CD14-positive monocyte (primary cell): ENCODE results near the gene SMURF1. TPM values are rescaled to one million over a fixed set of nuclear protein-coding genes. Genes with fewer than 3 reads are reported as not detected.

Experiments used
- DNase-seq, 3 donors: peaks; one replicate each; pipeline ENCODE4 v3.0.0-alpha.2; 2011 to 2022
- H2AFZ ChIP-seq: 2 replicates; pipeline ENCODE4 v1.6.0; 2012; ENCODE audit warnings: mild to moderate bottlenecking, low read depth, low read length, inconsistent platforms; ENCODE audit not compliant: insufficient read depth, poor library complexity, severe bottlenecking
- H3K27ac ChIP-seq, 2 donors: 1 replicate in 1 of 2; 2 replicates in 1 of 2; pipeline ENCODE4 v1.5.1; 2012 to 2013; ENCODE audit warnings: low read length in 2 of 2, control low read depth in 1 of 2, inconsistent platforms in 1 of 2, low read depth in 1 of 2, mild to moderate bottlenecking in 1 of 2
- H3K27me3 ChIP-seq, 2 donors: one replicate each; pipeline versions ENCODE4 v1.6.0 to v1.6.1; 2011 to 2013; ENCODE audit warnings: low read length in 2 of 2; ENCODE audit not compliant: control insufficient read depth in 2 of 2, insufficient read depth in 2 of 2
- H3K36me3 ChIP-seq, 2 donors: replicated peaks in 1 of 2; 1 replicate in 1 of 2; 2 replicates in 1 of 2; pipeline versions ENCODE4 v1.5.1 to v1.6.1; 2012 to 2013; ENCODE audit warnings: low read length in 2 of 2, control low read depth in 1 of 2, inconsistent platforms in 1 of 2, mild to moderate bottlenecking in 1 of 2; ENCODE audit not compliant: insufficient read depth in 2 of 2, control insufficient read depth in 1 of 2
- H3K4me1 ChIP-seq, 2 donors: 1 replicate in 1 of 2; 2 replicates in 1 of 2; pipeline versions ENCODE4 v1.5.1 to v1.6.1; 2012 to 2013; ENCODE audit warnings: low read length in 2 of 2, control low read depth in 1 of 2, inconsistent platforms in 1 of 2, mild to moderate bottlenecking in 1 of 2, moderate library complexity in 1 of 2; ENCODE audit not compliant: insufficient read depth in 2 of 2, control insufficient read depth in 1 of 2
- H3K4me2 ChIP-seq: replicated peaks from 2 replicates; pipeline ENCODE3; 2012; ENCODE audit warnings: low read length, moderate library complexity, mild to moderate bottlenecking; ENCODE audit not compliant: poor library complexity, severe bottlenecking; ENCODE audit errors: extremely low read depth
- H3K4me3 ChIP-seq, 3 experiments: fragments of 200-600 bp in 1 of 3; sonication (generic) in 1 of 3; replicated peaks in 1 of 3; 1 replicate in 2 of 3; 2 replicates in 1 of 3; pipeline ENCODE4 v1.5.1; 2011 to 2013; ENCODE audit warnings: low read length in 3 of 3, mild to moderate bottlenecking in 3 of 3, control low read depth in 2 of 3, low read depth in 2 of 3, inconsistent platforms in 1 of 3, moderate library complexity in 1 of 3
- H3K79me2 ChIP-seq: 2 replicates; pipeline ENCODE4 v1.6.0; 2012; ENCODE audit warnings: mild to moderate bottlenecking, control low read depth, inconsistent platforms, low read length, moderate library complexity; ENCODE audit not compliant: insufficient read depth
- H3K9ac ChIP-seq: 2 replicates; pipeline ENCODE4 v1.6.0; 2017; ENCODE audit warnings: low read length, mild to moderate bottlenecking; ENCODE audit not compliant: insufficient read depth, poor library complexity, severe bottlenecking
- H3K9me3 ChIP-seq, 2 donors: replicated peaks in 1 of 2; 1 replicate in 1 of 2; 2 replicates in 1 of 2; pipeline versions ENCODE4 v1.5.1 to v1.6.1; 2012 to 2013; ENCODE audit warnings: low read length in 2 of 2, control low read depth in 1 of 2; ENCODE audit not compliant: control insufficient read depth in 1 of 2, insufficient read depth in 1 of 2
- H4K20me1 ChIP-seq: 2 replicates; pipeline ENCODE4 v1.6.0; 2012; ENCODE audit warnings: mild to moderate bottlenecking, low read length, control low read depth, moderate library complexity; ENCODE audit not compliant: insufficient read depth
- H3K27ac Mint-ChIP-seq, 7 donors: one replicate each; pipeline ENCODE4 v1.8.0; 2020; ENCODE audit warnings: mild to moderate bottlenecking in 7 of 7, mixed read lengths in 7 of 7, moderate library complexity in 6 of 7, inconsistent platforms in 2 of 7
- H3K27me3 Mint-ChIP-seq, 3 donors: one replicate each; pipeline ENCODE4 v1.8.0; 2021 to 2022; ENCODE audit warnings: low read depth in 3 of 3, mild to moderate bottlenecking in 3 of 3, mixed read lengths in 3 of 3, moderate library complexity in 3 of 3, inconsistent platforms in 1 of 3
- H3K36me3 Mint-ChIP-seq, 2 donors: one replicate each; pipeline ENCODE4 v1.8.0; 2020; ENCODE audit warnings: mixed read lengths in 2 of 2, inconsistent platforms in 1 of 2, mild to moderate bottlenecking in 1 of 2
- H3K4me1 Mint-ChIP-seq: one replicate; pipeline ENCODE4 v1.8.0; 2020; ENCODE audit warnings: mild to moderate bottlenecking, mixed read lengths
- H3K4me3 Mint-ChIP-seq, 2 donors: one replicate each; pipeline ENCODE4 v1.8.0; 2020; ENCODE audit warnings: mild to moderate bottlenecking in 2 of 2, mixed read lengths in 2 of 2, moderate library complexity in 1 of 2
- H3K9me3 Mint-ChIP-seq, 7 donors: one replicate each; pipeline ENCODE4 v1.8.0; 2020 to 2022; ENCODE audit warnings: mixed read lengths in 7 of 7, mild to moderate bottlenecking in 6 of 7, moderate library complexity in 6 of 7, inconsistent platforms in 2 of 7
- CTCF ChIP-seq: fragments of 200-600 bp; IDR thresholded peaks from one replicate; pipeline ENCODE4 v1.8.0; 2022; ENCODE audit warnings: antibody characterized with exemption, mild to moderate bottlenecking
- WGBS: methylation state at CpG from one replicate; pipeline ENCODE4 v1.1.5; 2013; ENCODE audit warnings: missing lambda C conversion rate; ENCODE audit not compliant: insufficient coverage; 5-methylcytosine and 5-hydroxymethylcytosine counted together
- intact Hi-C, 2 donors: fragments of 100-400 bp; cut with micrococcal nuclease; formaldehyde crosslinking; loops; one replicate each; pipeline versions ENCODE4 v1.15.0 to v1.15.1; 2023
- polyA plus RNA-seq, 3 donors: library from polyadenylated mRNA; depleted of rRNA in 1 of 3; unstranded in 2 of 3; stranded (reverse) in 1 of 3; fragments of 300-500 nt in 2 of 3; fragments of >200 nt in 1 of 3; fragmentation: Illumina TruSeq in 2 of 3; gene quantifications; 1 replicate in 2 of 3; 2 replicates in 1 of 3; pipeline ENCODE4 v1.2.3, GENCODE V29; 2012 to 2021

SMURF1 gene
- polyA plus RNA-seq, 3 donors: 0.48 to 15.8 (median 1.6) TPM

DNA sequence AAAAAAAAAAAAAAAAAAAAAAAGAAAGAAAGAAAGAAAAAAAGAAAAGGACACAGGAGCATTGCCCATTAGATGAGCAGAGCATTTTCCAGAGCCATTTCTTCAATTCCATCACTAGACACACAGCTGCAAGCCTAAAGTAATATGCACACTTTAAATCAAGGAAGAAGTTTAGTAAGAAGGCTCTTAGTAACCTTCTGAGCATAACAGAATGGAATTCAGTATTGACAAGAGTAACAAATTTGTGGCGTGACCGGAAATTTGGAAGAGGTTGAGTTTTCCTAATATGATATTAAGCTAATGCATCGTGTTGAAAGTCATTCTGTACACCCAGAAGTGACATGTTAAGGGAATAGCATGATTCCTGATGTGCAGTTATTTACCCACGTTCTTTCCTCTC, 35.3 kb downstream of the SMURF1 start:
- Histone ChIP-seq H3K4me1 (peaks cover 10 to 12% of the 10 kb centered on the region in 2 donors), H4K20me1 (peaks cover 99% of the 10 kb centered on the region), H3K79me2 (peaks cover 100% of the 10 kb centered on the region), H3K9me3 (no peaks in the 10 kb centered on the region), H2AFZ (no peak overlapping the region), H3K4me3 (no peak overlapping the region), H3K27me3 (no peaks in the 10 kb centered on the region), H3K27ac (peak overlapping the region in 1 of 2 donors; percentile 6), H3K36me3 (peaks cover 0 to 9% of the 10 kb centered on the region in 2 donors), H3K4me2 (no peak overlapping the region), H3K9ac (no peak overlapping the region)
- peaks cover 33% of the 10 kb centered on the region for H3K4me1 Mint-ChIP-seq
- no peak overlapping the region for H3K27ac Mint-ChIP-seq
- H3K27me3 Mint-ChIP-seq: peaks cover 0 to 2% (median 0%) of the 10 kb centered on the region in 3 donors
- no peaks in the 10 kb centered on the region for H3K9me3 Mint-ChIP-seq
- no peak for TF ChIP-seq CTCF
- H3K36me3 Mint-ChIP-seq: peaks cover 15% of the 10 kb centered on the region in 2 donors
- intact Hi-C loops: no loop called here
- peak overlapping the region in 1 of 2 donors; percentile 23 for H3K4me3 Mint-ChIP-seq
- WGBS: no CpG with 5 or more reads among the region's 4 CpGs
- no peak for DNase-seq

DNA sequence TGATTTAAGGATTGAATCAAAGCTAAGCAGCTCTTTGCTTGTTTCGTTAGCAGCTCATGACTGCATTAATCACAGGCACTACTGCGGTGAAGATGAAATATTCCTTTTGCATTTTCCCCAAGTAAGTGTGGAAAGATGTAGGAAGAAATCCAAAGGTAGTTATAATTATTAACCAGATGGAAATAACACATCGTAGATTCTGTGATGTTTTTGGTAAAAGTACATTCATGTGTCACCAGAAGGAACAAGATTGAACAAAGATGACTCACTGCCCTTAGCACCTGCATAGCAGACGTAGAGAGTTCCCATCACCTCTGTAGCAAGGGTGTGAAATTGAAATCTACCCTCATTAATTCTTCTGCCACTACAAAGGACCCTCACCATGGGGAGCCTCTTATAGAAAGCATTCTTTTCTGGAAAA, 37.1 kb downstream of the SMURF1 start:
- Mint-ChIP-seq H3K9me3 (no peaks in the 10 kb centered on the region), H3K27ac (no peak overlapping the region), H3K27me3 (peaks cover 0 to 2% (median 0%) of the 10 kb centered on the region in 3 donors), H3K4me3 (no peak overlapping the region), H3K4me1 (peaks cover 26% of the 10 kb centered on the region), H3K36me3 (peaks cover 4 to 10% of the 10 kb centered on the region in 2 donors)
- H3K9ac ChIP-seq: no peak overlapping the region
- peaks cover 97% of the 10 kb centered on the region for H3K79me2 ChIP-seq
- intact Hi-C loops: no loop called here
- H3K4me1 ChIP-seq: peaks cover 10 to 12% of the 10 kb centered on the region in 2 donors
- H3K4me3 ChIP-seq: no peak overlapping the region
- H3K27ac ChIP-seq: no peak overlapping the region
- WGBS: 100% methylated on average over 1 of the region's 4 CpGs
- no peak for TF ChIP-seq CTCF
- H3K4me2 ChIP-seq: no peak overlapping the region
- no peak overlapping the region for H2AFZ ChIP-seq
- DNase-seq: no peak
- peaks cover 97% of the 10 kb centered on the region for H4K20me1 ChIP-seq
- H3K36me3 ChIP-seq: peaks cover 0 to 9% of the 10 kb centered on the region in 2 donors
- H3K27me3 ChIP-seq: no peaks in the 10 kb centered on the region
- no peaks in the 10 kb centered on the region for H3K9me3 ChIP-seq
